Loucy (cell line): ENCODE data around the gene HSPB9.

Experiments
- CTCF ChIP-seq: fragments of 200-600 bp; sonication (generic); conservative IDR thresholded peaks from 2 replicates; pipeline ENCODE4 v1.5.1; 2014; ENCODE audit warnings: mild to moderate bottlenecking, antibody characterized with exemption, low read length
- EZH2phosphoT487 ChIP-seq: fragments of 200-600 bp; IDR thresholded peaks from 2 replicates; pipeline ENCODE4 v1.6.1; 2018; ENCODE audit warnings: antibody characterized with exemption, mild to moderate bottlenecking, moderate library complexity, borderline replicate concordance

DNA sequence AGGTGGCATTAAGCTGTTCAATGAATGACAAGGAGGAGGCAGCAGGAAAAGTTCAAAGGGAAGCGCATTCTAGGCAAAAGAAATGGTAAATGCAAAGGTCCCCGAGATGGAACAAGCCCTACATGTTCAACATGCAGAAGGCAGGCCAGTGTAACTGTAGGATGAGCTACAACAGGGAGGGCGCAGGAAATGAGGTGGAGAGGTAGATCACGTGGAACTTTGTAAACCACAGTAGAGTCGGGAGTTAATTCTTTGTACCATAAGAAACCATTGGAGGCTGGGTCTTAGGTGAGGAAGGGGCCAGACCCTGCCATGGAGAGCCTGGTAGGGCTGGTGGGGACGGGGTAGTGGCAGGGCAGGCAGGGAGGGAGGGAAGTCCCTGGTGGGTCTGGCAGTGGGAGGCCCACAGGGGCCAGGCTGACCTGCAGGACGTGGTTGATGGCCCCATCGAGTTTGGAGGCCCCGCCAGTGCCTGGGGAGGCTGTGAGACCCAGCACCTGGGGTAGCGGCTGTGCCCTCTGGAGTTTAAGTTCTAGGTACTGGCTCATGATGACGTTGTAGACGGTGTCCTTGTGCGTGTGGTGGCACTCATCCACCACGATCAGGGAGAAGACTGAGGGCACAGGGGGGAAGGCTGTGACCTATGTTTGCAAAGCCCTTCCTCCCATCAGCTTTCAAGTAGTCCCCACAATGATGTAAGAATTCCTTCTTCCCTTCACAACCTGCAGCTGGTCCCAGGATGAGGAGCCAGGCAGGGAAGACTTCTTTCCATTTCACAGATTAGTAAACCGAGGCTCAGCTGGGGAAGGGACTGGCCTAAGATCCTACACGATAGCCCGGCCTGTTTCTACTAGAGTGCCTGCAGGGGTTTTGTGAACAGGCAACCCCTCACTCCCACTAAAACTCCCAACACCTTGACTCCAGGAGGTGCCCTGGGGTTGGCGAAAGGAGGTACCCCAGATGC is 12.0 kb upstream of the HSPB9 start:
- TF ChIP-seq CTCF: no peak
- TF ChIP-seq EZH2phosphoT487: no peak
